Measurements from ENCODE around the gene SYTL3. TPM values are rescaled to one million over a fixed set of nuclear protein-coding genes. Genes with fewer than 3 reads are reported as not detected.
"Not testable (repeated sequence)": the region's sequence is repeated elsewhere in the genome, so short reads cannot be mapped to it uniquely, and the experiment has no call there.

The SYTL3 gene
- total and polyA plus RNA-seq, 2 donors (not counting 1 experiment from before 2014, with no cell fraction given), result 1.1 to 5.4 TPM

- no peak overlapping the region for H3K9ac ChIP-seq (ENCODE audit: low read length)
- Mint-ChIP-seq H3K9me3 (ENCODE audit: insufficient read depth) (no peaks in the 10 kb centered on the region), H3K4me1 (peaks cover 13% of the 10 kb centered on the region), H3K27me3 (no peaks in the 10 kb centered on the region), H3K4me3 (no peak overlapping the region), H3K27ac (no peak overlapping the region)
- H3K36me3 ChIP-seq (replicated peaks in 1 of 2; ENCODE audit: control extremely low read depth in 1 of 2, control insufficient read depth in 1 of 2, extremely low read depth in 1 of 2, insufficient read depth in 2 of 2, low read length in 1 of 2), result no peaks in the 10 kb centered on the region
- 93% methylated on average over 5 of the region's 7 CpGs for WGBS (ENCODE audit: insufficient coverage)
- H3K79me2 ChIP-seq (ENCODE audit: control insufficient read depth, insufficient read depth, low read length), result no peaks in the 10 kb centered on the region
- no peak overlapping the region for H3K27ac ChIP-seq (ENCODE audit: low read length in 2 of 2)
- DNase-seq, result no peak
- no peaks in the 10 kb centered on the region for H4K20me1 ChIP-seq (ENCODE audit: control insufficient read depth, insufficient read depth, low read length, poor library complexity, severe bottlenecking)
- POLR2A ChIA-PET, result no interaction called here
- intact Hi-C loops (cut with micrococcal nuclease), result no loop called here
- no peak overlapping the region for H2AFZ ChIP-seq (ENCODE audit: insufficient read depth, low read depth, low read length, poor library complexity, severe bottlenecking)
- TF ChIP-seq CTCF (IDR thresholded peaks at IDR 0.05), result no peak
- no peak for TF ChIP-seq EZH2 (IDR thresholded peaks at IDR 0.05; ENCODE audit: borderline replicate concordance, insufficient read depth, low read depth, low read length, poor library complexity, severe bottlenecking)
- peaks cover 10 to 24% of the 10 kb centered on the region in 2 donors for H3K4me1 ChIP-seq (ENCODE audit: control insufficient read depth in 2 of 2, insufficient read depth in 2 of 2, low read length in 2 of 2)
- no peaks in the 10 kb centered on the region for H3K9me3 ChIP-seq (ENCODE audit: control extremely low read depth in 1 of 3, control insufficient read depth in 2 of 3, insufficient read depth in 1 of 3, low read length in 2 of 3)
- H3K4me3 ChIP-seq (ENCODE audit: control extremely low read depth in 1 of 5, extremely low read depth in 1 of 5, insufficient read depth in 1 of 5, low read depth in 2 of 5, low read length in 4 of 5), result no peak overlapping the region
- ATAC-seq (ENCODE audit: low read depth), result no peak
- no peak overlapping the region for H3K4me2 ChIP-seq (replicated peaks; ENCODE audit: low read depth, low read length, poor library complexity, severe bottlenecking)
- peaks cover 0 to 3% (median 0%) of the 10 kb centered on the region in 4 experiments for H3K27me3 ChIP-seq (replicated peaks in 1 of 4; ENCODE audit: control extremely low read depth in 1 of 4, control insufficient read depth in 3 of 4, insufficient read depth in 4 of 4, low read length in 3 of 4)
- CTCF ChIA-PET, result interaction anchor here (0.8 to 2.1 kb wide), 2 partner anchors 10 to 22 kb away, joined by 3 to 9 read pairs; no protein-coding TSS in a partner anchor
These were observed 19.5 kb downstream of the SYTL3 start for GRCh38 chr6:158669145-158670035.

GRCh38 chr6:158672119-158672518, 22.3 kb downstream of the SYTL3 start:
- H3K27ac ChIP-seq (ENCODE audit: low read length in 2 of 2); H2AFZ ChIP-seq (ENCODE audit: insufficient read depth, low read depth, low read length, poor library complexity, severe bottlenecking); intact Hi-C loops (cut with micrococcal nuclease); H3K36me3 ChIP-seq (replicated peaks in 1 of 2; ENCODE audit: control extremely low read depth in 1 of 2, control insufficient read depth in 1 of 2, extremely low read depth in 1 of 2, insufficient read depth in 2 of 2, low read length in 1 of 2); H3K9me3 Mint-ChIP-seq (ENCODE audit: insufficient read depth); H3K4me3 Mint-ChIP-seq; DNase-seq; H3K9me3 ChIP-seq (ENCODE audit: control extremely low read depth in 1 of 3, control insufficient read depth in 2 of 3, insufficient read depth in 1 of 3, low read length in 2 of 3); H3K4me3 ChIP-seq (ENCODE audit: control extremely low read depth in 1 of 5, extremely low read depth in 1 of 5, insufficient read depth in 1 of 5, low read depth in 2 of 5, low read length in 4 of 5); H3K4me1 Mint-ChIP-seq; H3K27ac Mint-ChIP-seq; ATAC-seq (ENCODE audit: low read depth); H3K27me3 ChIP-seq (replicated peaks in 1 of 4; ENCODE audit: control extremely low read depth in 1 of 4, control insufficient read depth in 3 of 4, insufficient read depth in 4 of 4, low read length in 3 of 4); H3K9ac ChIP-seq (ENCODE audit: low read length); H3K27me3 Mint-ChIP-seq; H3K79me2 ChIP-seq (ENCODE audit: control insufficient read depth, insufficient read depth, low read length); H4K20me1 ChIP-seq (ENCODE audit: control insufficient read depth, insufficient read depth, low read length, poor library complexity, severe bottlenecking); H3K4me2 ChIP-seq (replicated peaks; ENCODE audit: low read depth, low read length, poor library complexity, severe bottlenecking): not testable (repeated sequence)
- 86% methylated on average over 7 of the region's 8 CpGs for WGBS (ENCODE audit: insufficient coverage)
- ChIA-PET POLR2A (interaction anchor here (0.7 kb wide), 1 partner anchor 32 kb away, joined by 3 read pairs; no protein-coding TSS in a partner anchor), CTCF (interaction anchor here (1.1 to 4.1 kb wide), 2 partner anchors 11 to 19 kb away, joined by 4 to 11 read pairs; no protein-coding TSS in a partner anchor)
- H3K4me1 ChIP-seq (ENCODE audit: control insufficient read depth in 2 of 2, insufficient read depth in 2 of 2, low read length in 2 of 2), result peaks cover 8 to 15% of the 10 kb centered on the region in 2 donors

Measured in B cell (primary cell).